ENCODE data around the gene PPP1R17. TPM values are rescaled to one million over a fixed set of nuclear protein-coding genes. Genes with fewer than 3 reads are reported as not detected.

Gene PPP1R17
- total and polyA plus RNA-seq, 12 donors: not detected

DNA sequence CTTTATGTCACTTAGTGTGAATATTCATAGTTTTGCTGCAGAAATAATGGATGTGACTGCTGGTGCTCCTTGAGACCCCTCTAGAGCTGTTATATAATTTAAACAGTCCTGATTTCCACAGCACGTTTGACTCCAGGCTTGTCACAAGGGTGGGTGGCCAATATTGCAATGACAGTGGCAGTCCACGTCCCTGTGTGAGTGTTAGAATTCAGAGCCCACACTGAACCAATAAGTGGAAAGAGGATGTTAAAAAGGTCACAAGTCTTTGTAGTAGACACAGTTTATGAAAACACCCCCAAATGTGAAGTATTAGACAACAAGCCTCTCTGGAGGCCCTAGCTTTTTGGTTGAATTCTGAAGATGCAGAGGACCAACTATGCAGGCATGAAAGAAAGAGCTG, 2.0 kb downstream of the PPP1R17 start:
- TF ChIP-seq CTCF (IDR thresholded peaks at IDR 0.05): no peak
- DNase-seq (no peak), ATAC-seq (no peak)
- Histone ChIP-seq H3K4me1 (peaks cover 0 to 18% (median 0%) of the 10 kb centered on the region in 9 donors), H3K4me3 (no peak overlapping the region), H3K36me3 (no peaks in the 10 kb centered on the region), H3K9me3 (no peaks in the 10 kb centered on the region), H3K27me3 (no peaks in the 10 kb centered on the region), H3K27ac (no peak overlapping the region)
- WGBS, 2 donors: 47 to 54% methylated on average over 2 of the region's 2 CpGs
- intact Hi-C loops (cut with DNase I): no loop called here

DNA sequence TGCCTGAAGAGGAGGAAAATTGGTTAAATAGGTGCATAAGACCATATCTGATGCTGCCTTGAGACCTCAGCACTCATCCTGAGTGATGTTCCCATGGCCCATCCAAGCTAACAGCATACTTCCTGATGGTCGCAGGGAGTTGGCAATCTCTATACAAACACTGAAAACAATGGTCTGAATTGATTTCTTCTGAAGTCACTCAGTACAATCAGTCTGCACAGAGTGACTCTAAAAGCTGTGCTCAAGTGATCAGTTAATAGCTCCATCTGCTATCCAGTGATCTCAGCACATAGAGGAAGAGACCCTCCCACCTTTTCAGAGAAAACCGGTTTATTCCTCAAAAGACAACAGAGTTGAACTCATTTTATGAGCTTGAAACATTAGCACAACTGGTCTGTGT, 3.9 kb downstream of the PPP1R17 start:
- no peak for DNase-seq
- no peak for TF ChIP-seq CTCF (IDR thresholded peaks at IDR 0.05)
- intact Hi-C loops (cut with DNase I): no loop called here
- WGBS, 2 donors: 62 to 69% methylated on average over 2 of the region's 2 CpGs
- peaks cover 0 to 21% (median 0%) of the 10 kb centered on the region in 9 donors for H3K4me1 ChIP-seq
- no peak overlapping the region for H3K27ac ChIP-seq
- no peak for ATAC-seq
- no peaks in the 10 kb centered on the region for H3K36me3 ChIP-seq
- H3K9me3 ChIP-seq: no peaks in the 10 kb centered on the region
- no peak overlapping the region for H3K4me3 ChIP-seq
- no peaks in the 10 kb centered on the region for H3K27me3 ChIP-seq

DNA sequence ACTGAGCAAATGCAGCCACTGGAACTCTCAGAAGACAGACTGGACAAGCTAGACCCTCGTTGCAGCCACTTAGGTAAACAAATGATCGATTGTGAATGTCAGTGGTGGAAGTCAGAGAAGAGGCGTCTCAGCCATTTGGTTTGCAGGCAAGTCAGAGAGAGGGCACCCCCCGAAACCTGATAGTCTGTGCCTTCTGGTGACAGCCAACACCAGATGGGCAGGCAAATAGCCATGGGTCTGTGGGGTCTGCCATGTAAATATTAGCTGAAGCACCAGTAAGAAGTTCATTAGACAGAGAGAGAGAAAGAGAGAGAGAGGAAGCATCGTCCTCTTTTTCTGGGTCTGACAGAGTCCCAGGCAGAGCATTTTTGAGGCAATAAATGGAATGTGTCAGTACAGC, 5.4 kb downstream of the PPP1R17 start:
- DNase-seq (no peak), ATAC-seq (no peak)
- H3K9me3 ChIP-seq: no peaks in the 10 kb centered on the region
- no peak overlapping the region for H3K4me3 ChIP-seq
- TF ChIP-seq CTCF (IDR thresholded peaks at IDR 0.05): no peak
- no peak overlapping the region for H3K27ac ChIP-seq
- no peaks in the 10 kb centered on the region for H3K36me3 ChIP-seq
- H3K4me1 ChIP-seq: peaks cover 0 to 26% (median 0%) of the 10 kb centered on the region in 9 donors
- intact Hi-C loops (cut with DNase I): no loop called here
- no peaks in the 10 kb centered on the region for H3K27me3 ChIP-seq
- WGBS, 2 donors: 65 to 71% methylated on average over 5 of the region's 5 CpGs

GRCh38 chr7:31692871-31693270, 5.9 kb downstream of the PPP1R17 start:
- H3K9me3 ChIP-seq: no peaks in the 10 kb centered on the region
- H3K4me1 ChIP-seq: peaks cover 0 to 24% (median 0%) of the 10 kb centered on the region in 9 donors
- intact Hi-C loops (cut with DNase I): no loop called here
- H3K4me3 ChIP-seq: no peak overlapping the region
- 53 to 72% methylated on average over 2 of the region's 2 CpGs for WGBS, 2 donors
- DNase-seq: no peak
- H3K27ac ChIP-seq: no peak overlapping the region
- no peak for TF ChIP-seq CTCF (IDR thresholded peaks at IDR 0.05)
- ATAC-seq: no peak
- H3K36me3 ChIP-seq: no peaks in the 10 kb centered on the region
- H3K27me3 ChIP-seq: no peaks in the 10 kb centered on the region
